Activated CD8-positive, alpha-beta T cell treated with anti-CD3 and anti-CD28 coated beads, Interleukin-2, amount 10 ng/mL, durations not matched to agents 7 days and 5 days (primary cell): ENCODE data around the gene PRRX2. TPM values are rescaled to one million over a fixed set of nuclear protein-coding genes. Genes with fewer than 3 reads are reported as not detected.

Experiments used
- ATAC-seq: fragments of 150-1000 bp; cut with Tn5 transposase; one replicate; pipeline ENCODE4 v1.10.0; 2021; ENCODE audit warnings: moderate library complexity
- CTCF ChIA-PET: fragments of 350-600 bp; sonication (Branson Sonifier 250); formaldehyde crosslinking; loops from one replicate; lab custom pipeline; 2021; ENCODE audit warnings: antibody characterized with exemption; lab: Charles Lee
- POLR2A ChIA-PET: fragments of 350-600 bp; sonication (Branson Sonifier 250); formaldehyde crosslinking; loops from one replicate; lab custom pipeline; 2021; ENCODE audit warnings: antibody characterized with exemption; lab: Charles Lee
- DNase-seq: peaks from one replicate; pipeline ENCODE4 v3.0.0-alpha.2; 2020
- H3K27ac Mint-ChIP-seq: one replicate; pipeline ENCODE4 v1.8.0; 2021; ENCODE audit warnings: mild to moderate bottlenecking, mixed read lengths
- H3K27me3 Mint-ChIP-seq: one replicate; pipeline ENCODE4 v1.8.0; 2021; ENCODE audit warnings: low read depth, mixed read lengths
- H3K36me3 Mint-ChIP-seq: one replicate; pipeline ENCODE4 v1.8.0; 2021; ENCODE audit warnings: low read depth, mixed read lengths
- H3K4me1 Mint-ChIP-seq: one replicate; pipeline ENCODE4 v1.8.0; 2021; ENCODE audit warnings: low read depth, mixed read lengths
- H3K4me3 Mint-ChIP-seq: one replicate; pipeline ENCODE4 v1.8.0; 2021; ENCODE audit warnings: mild to moderate bottlenecking, mixed read lengths
- H3K9me3 Mint-ChIP-seq: one replicate; pipeline ENCODE4 v1.8.0; 2022; ENCODE audit warnings: mixed read lengths; ENCODE audit not compliant: insufficient read depth
- total RNA-seq, 2 experiments: library from RNA; stranded (reverse); gene quantifications; one replicate each; pipeline ENCODE4 v1.2.3, GENCODE V29; 2021

Gene PRRX2
- total RNA-seq, 2 experiments from 2014 or later = 0.21 TPM; not detected in 1

DNA sequence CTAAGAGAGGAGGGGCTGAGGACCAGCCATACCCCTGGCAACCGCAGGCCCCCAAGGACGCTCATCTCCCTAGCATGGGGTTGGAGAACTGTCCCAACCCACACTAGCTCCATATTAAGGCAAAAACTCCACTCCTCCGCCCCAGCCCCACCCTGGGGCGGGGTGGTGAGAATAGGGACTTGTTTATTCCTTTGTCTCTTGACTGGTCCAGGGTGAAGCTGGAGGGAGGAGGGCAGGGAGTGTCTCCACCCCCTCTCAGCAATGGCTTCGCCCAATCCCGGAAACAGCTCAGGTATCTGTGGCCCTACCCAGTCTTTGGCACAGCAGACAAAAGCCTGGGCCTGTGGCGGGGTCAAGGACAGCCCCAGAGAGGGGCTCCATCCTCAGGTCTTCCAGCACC, 16.9 kb downstream of the PRRX2 start:
- Mint-ChIP-seq H3K27me3 (peaks cover 12% of the 10 kb centered on the region), H3K4me1 (no peaks in the 10 kb centered on the region), H3K9me3 (no peaks in the 10 kb centered on the region), H3K4me3 (no peak overlapping the region), H3K36me3 (no peaks in the 10 kb centered on the region), H3K27ac (no peak overlapping the region)
- ChIA-PET CTCF (no interaction called here), POLR2A (no interaction called here)
- DNase-seq (no peak), ATAC-seq (no peak)

- CTCF ChIA-PET = no interaction called here
- Mint-ChIP-seq H3K27me3 (peaks cover 6% of the 10 kb centered on the region), H3K4me3 (no peak overlapping the region), H3K4me1 (no peaks in the 10 kb centered on the region), H3K36me3 (no peaks in the 10 kb centered on the region), H3K27ac (no peak overlapping the region), H3K9me3 (no peaks in the 10 kb centered on the region)
- POLR2A ChIA-PET = no interaction called here
- ATAC-seq = no peak
- DNase-seq = no peak
Observed at GRCh38 chr9:129685220-129685932, 19.9 kb downstream of the PRRX2 start.

- ATAC-seq = no peak
- Mint-ChIP-seq H3K27ac (no peak overlapping the region), H3K36me3 (no peaks in the 10 kb centered on the region), H3K27me3 (peaks cover 4% of the 10 kb centered on the region), H3K9me3 (no peaks in the 10 kb centered on the region), H3K4me1 (no peaks in the 10 kb centered on the region), H3K4me3 (no peak overlapping the region)
- no peak for DNase-seq
- POLR2A ChIA-PET = no interaction called here
- CTCF ChIA-PET = no interaction called here
Observed at GRCh38 chr9:129685933-129686259, 20.4 kb downstream of the PRRX2 start.

- DNase-seq = no peak
- H3K36me3 Mint-ChIP-seq = no peaks in the 10 kb centered on the region
- ATAC-seq = no peak
- POLR2A ChIA-PET = no interaction called here
- no peaks in the 10 kb centered on the region for H3K9me3 Mint-ChIP-seq
- H3K4me3 Mint-ChIP-seq = no peak overlapping the region
- no peak overlapping the region for H3K27ac Mint-ChIP-seq
- CTCF ChIA-PET = no interaction called here
- peaks cover 4% of the 10 kb centered on the region for H3K27me3 Mint-ChIP-seq
- H3K4me1 Mint-ChIP-seq = no peaks in the 10 kb centered on the region
Observed at GRCh38 chr9:129686736-129687135, 21.3 kb downstream of the PRRX2 start.

DNA sequence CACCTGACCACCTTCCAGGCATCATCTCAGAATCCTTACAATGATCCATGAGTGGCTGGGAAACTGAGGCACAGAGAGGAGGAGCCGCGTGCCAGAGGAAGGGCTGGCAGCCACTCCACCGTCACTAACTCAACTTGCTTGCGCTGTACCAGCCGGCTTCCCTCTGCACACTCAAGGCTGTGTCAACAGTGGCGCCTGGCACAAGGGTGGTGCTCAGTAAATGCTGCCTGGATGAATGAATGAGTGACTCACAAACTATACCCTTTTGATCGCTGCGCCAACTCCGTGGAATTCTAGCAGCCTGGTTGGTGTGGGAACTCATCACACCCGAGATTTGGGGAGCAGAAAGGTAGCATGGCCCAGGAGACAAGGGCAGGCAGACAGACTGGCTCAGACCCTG, 21.9 kb downstream of the PRRX2 start:
- ChIA-PET POLR2A (no interaction called here), CTCF (no interaction called here)
- no peaks in the 10 kb centered on the region for H3K4me1 Mint-ChIP-seq

GRCh38 chr9:129688285-129689043, 23.0 kb downstream of the PRRX2 start:
- Mint-ChIP-seq H3K4me1 (no peaks in the 10 kb centered on the region), H3K27ac (no peak overlapping the region), H3K4me3 (no peak overlapping the region), H3K9me3 (no peaks in the 10 kb centered on the region), H3K27me3 (peaks cover 4% of the 10 kb centered on the region), H3K36me3 (no peaks in the 10 kb centered on the region)
- POLR2A ChIA-PET = no interaction called here
- no peak for ATAC-seq
- CTCF ChIA-PET = no interaction called here
- DNase-seq = no peak

More for the DNA sequence above, 21.9 kb downstream of the PRRX2 start:
- peaks cover 4% of the 10 kb centered on the region for H3K27me3 Mint-ChIP-seq
- no peak overlapping the region for H3K27ac Mint-ChIP-seq
- ATAC-seq (no peak), DNase-seq (no peak)
- H3K9me3 Mint-ChIP-seq = no peaks in the 10 kb centered on the region
- no peak overlapping the region for H3K4me3 Mint-ChIP-seq
- H3K36me3 Mint-ChIP-seq = no peaks in the 10 kb centered on the region

DNA sequence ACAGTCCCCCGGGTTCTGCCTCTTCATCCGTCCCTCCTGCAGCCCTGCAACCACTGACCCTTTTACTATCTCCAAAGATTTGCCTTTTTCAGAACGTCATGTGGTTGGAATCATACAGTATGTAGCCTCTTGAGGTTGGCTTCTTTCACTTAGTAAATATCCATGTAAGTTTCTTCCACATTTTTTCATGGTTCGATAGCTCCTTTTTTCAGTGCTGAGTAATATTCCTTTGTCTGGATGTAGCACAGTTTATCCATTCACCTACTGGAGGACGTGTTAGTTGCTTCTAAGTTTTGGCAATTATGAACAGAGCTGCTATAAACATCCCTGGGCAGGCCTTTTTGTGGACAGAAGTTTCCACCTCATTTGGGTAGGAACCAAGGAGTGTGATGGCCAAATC, 27.1 kb downstream of the PRRX2 start:
- H3K9me3 Mint-ChIP-seq = no peaks in the 10 kb centered on the region
- peaks cover 23% of the 10 kb centered on the region for H3K27me3 Mint-ChIP-seq
- DNase-seq (no peak), ATAC-seq (no peak)
- ChIA-PET POLR2A (no interaction called here), CTCF (no interaction called here)
- H3K36me3 Mint-ChIP-seq = no peaks in the 10 kb centered on the region
- H3K4me3 Mint-ChIP-seq = no peak overlapping the region
- H3K27ac Mint-ChIP-seq = no peak overlapping the region
- peaks cover 5% of the 10 kb centered on the region for H3K4me1 Mint-ChIP-seq

GRCh38 chr9:129693741-129694140, 28.3 kb downstream of the PRRX2 start:
- ChIA-PET POLR2A (no interaction called here), CTCF (no interaction called here)
- no peak overlapping the region for H3K27ac Mint-ChIP-seq
- H3K36me3 Mint-ChIP-seq = no peaks in the 10 kb centered on the region
- H3K4me1 Mint-ChIP-seq = peaks cover 9% of the 10 kb centered on the region
- ATAC-seq (no peak), DNase-seq (no peak)
- no peaks in the 10 kb centered on the region for H3K9me3 Mint-ChIP-seq
- H3K27me3 Mint-ChIP-seq = peaks cover 25% of the 10 kb centered on the region
- no peak overlapping the region for H3K4me3 Mint-ChIP-seq

DNA sequence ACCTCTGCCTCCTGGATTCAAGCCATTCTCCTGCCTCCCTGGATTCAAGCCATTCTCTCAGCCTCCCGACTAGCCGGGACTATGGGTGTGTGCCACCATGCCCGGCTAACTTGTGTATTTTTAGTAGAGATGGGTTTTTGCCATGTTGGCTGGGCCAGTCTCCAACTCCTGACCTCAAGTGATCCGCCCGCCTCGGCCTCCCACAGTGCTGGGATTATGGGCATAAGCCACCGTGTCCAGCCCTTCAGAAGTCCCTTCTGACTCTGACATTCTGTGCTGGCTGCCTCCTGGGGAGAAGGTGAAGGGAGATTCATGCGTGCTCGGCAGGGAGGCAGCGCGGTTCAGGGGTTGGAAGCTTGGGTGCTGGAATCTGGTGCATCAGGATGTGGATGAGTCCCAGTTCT, 28.8 kb downstream of the PRRX2 start:
- Mint-ChIP-seq H3K4me1 (peaks cover 9% of the 10 kb centered on the region), H3K27ac (no peak overlapping the region), H3K27me3 (peaks cover 26% of the 10 kb centered on the region), H3K4me3 (no peak overlapping the region), H3K9me3 (no peaks in the 10 kb centered on the region), H3K36me3 (no peaks in the 10 kb centered on the region)
- POLR2A ChIA-PET = no interaction called here
- no peak for ATAC-seq
- no peak for DNase-seq
- CTCF ChIA-PET = no interaction called here

GRCh38 chr9:129695870-129696269, 30.4 kb downstream of the PRRX2 start:
- Mint-ChIP-seq H3K4me3 (no peak overlapping the region), H3K36me3 (no peaks in the 10 kb centered on the region), H3K27me3 (peaks cover 31% of the 10 kb centered on the region), H3K27ac (no peak overlapping the region), H3K9me3 (no peaks in the 10 kb centered on the region), H3K4me1 (peaks cover 9% of the 10 kb centered on the region)
- CTCF ChIA-PET = interaction anchor here (0.7 to 1.0 kb wide), 2 partner anchors 30 to 31 kb away, joined by 3 to 5 read pairs; no protein-coding TSS in a partner anchor
- POLR2A ChIA-PET = no interaction called here
- ATAC-seq = no peak
- DNase-seq = no peak

GRCh38 chr9:129696944-129697655, 31.7 kb downstream of the PRRX2 start:
- Mint-ChIP-seq H3K4me3 (no peak overlapping the region), H3K4me1 (peaks cover 9% of the 10 kb centered on the region), H3K36me3 (no peaks in the 10 kb centered on the region), H3K9me3 (no peaks in the 10 kb centered on the region), H3K27ac (no peak overlapping the region), H3K27me3 (peaks cover 31% of the 10 kb centered on the region)
- DNase-seq (no peak), ATAC-seq (peak; percentile 77)
- ChIA-PET POLR2A (interaction anchor here (0.6 to 0.8 kb wide), 3 partner anchors 41 to 355 kb away, joined by 3 read pairs; no protein-coding TSS in a partner anchor), CTCF (interaction anchor here (0.6 to 1.0 kb wide), 2 partner anchors 30 to 40 kb away, joined by 3 to 5 read pairs; no protein-coding TSS in a partner anchor)
